ENCODE data around the gene NT5M. TPM values are rescaled to one million over a fixed set of nuclear protein-coding genes. Genes with fewer than 3 reads are reported as not detected.
A peak's percentile ranks its signal among the peaks of the same experiment; 100 is the strongest.

Gene NT5M
- total RNA-seq, 4 donors from 2014 or later: 1.3 to 3.5 (median 2.3) TPM

GRCh38 chr17:17347234-17347955 is 44.2 kb downstream of the NT5M start:
- no peak for TF ChIP-seq CTCF (IDR thresholded peaks at IDR 0.05)
- ATAC-seq (ENCODE audit: low FRiP score) (no peak), DNase-seq (ENCODE audit: low spot score) (no peak)

DNA sequence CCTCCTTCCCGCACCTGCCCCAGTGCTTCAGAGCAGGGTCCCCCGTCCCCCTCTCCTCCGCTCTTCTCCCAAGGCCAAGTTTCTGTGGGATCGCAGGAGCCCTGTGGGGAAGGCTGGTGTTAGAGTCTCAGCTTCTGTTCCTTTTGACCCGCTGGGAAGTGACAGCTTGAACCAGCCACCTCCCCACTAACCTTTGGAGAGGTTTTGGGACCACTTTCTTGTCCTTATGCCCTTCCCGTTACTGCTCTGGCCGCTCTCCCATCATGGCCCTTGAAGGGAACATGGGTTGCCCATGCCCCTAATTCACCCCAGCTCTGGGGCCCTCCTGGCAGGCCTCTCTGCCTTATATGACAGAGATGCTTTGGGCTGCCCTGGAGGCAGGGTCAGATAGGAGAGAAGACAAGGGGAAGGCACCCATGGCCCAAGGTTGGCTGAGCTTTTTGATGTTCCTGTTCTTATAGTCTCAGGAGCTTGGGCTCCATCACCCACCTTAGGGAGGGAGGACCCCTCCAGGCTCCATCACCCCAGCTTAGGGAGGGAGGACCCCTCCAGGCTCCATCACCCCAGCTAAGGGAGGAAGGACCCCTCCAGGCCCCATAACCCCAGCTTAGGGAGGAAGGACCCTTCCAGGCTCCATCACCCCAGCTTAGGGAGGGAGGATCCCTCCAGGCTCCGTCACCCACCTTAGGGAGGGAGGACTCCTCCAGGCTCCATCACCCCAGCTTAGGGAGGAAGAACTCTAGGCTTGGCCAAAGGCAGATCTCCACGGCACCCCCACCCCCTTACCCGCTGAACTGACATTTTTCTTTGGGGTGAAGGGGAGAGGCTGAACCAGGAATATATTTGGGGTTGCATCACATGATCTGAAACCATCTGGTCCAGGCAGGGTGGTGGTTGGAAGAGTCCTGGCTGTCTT is 45.0 kb downstream of the NT5M start:
- DNase-seq (ENCODE audit: low spot score) (no peak), ATAC-seq (ENCODE audit: low FRiP score) (no peak)
- no peak for TF ChIP-seq CTCF (IDR thresholded peaks at IDR 0.05)

- ATAC-seq (ENCODE audit: low FRiP score): peak; percentile 31
- DNase-seq (ENCODE audit: low spot score): no peak
These were observed 45.9 kb downstream of the NT5M start for GRCh38 chr17:17348872-17349723.

GRCh38 chr17:17349724-17350106 is 46.5 kb downstream of the NT5M start:
- TF ChIP-seq CTCF (IDR thresholded peaks at IDR 0.05): no peak
- DNase-seq (ENCODE audit: low spot score) (no peak), ATAC-seq (ENCODE audit: low FRiP score) (no peak)

More at GRCh38 chr17:17348872-17349723, 45.9 kb downstream of the NT5M start:
- TF ChIP-seq CTCF (IDR thresholded peaks at IDR 0.05): no peak

GRCh38 chr17:17350491-17351355 is 47.5 kb downstream of the NT5M start:
- ATAC-seq (ENCODE audit: low FRiP score): no peak
- TF ChIP-seq CTCF (IDR thresholded peaks at IDR 0.05): no peak
- DNase-seq (ENCODE audit: low spot score): no peak

DNA sequence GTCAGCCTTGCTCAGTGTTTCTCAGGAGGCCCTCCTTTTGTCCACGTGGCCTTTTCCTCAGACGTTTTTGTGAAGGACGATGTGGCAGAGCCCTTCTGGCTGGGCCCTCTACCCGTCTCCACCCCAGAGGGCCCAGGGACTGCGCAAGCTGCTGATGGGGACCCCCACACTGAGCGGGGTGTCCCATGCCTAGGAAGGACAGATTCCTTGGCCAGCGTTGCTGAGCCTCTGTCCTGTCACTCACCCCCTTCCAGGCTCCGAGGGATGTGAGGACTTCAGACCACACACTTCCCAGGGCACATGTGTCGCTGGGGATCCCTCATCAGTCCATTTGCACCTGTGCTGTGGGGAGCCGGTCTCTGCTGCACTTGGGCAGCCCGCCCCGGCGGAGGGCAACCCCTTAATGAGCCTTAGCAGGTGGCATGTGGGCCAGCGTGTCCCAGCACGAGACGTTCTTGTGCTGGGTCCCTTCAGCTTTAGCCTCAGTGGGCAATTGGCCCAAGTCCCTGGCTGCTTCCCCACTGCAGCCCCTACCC is 48.3 kb downstream of the NT5M start:
- TF ChIP-seq CTCF (IDR thresholded peaks at IDR 0.05): no peak
- ATAC-seq (ENCODE audit: low FRiP score) (no peak), DNase-seq (ENCODE audit: low spot score) (no peak)

All from omental fat pad (tissue), 4 donors.